GM19463 (cell line): Measurements from ENCODE around the gene TVP23C.
"Not testable (repeated sequence)": the region's sequence is repeated elsewhere in the genome, so short reads cannot be mapped to it uniquely, and the experiment has no call there.

ENCODE experiments used
- ATAC-seq: cut with Tn5 transposase; IDR thresholded peaks from one replicate; pipeline ENCODE4 v1.9.1; 2021; ENCODE audit warnings: mild to moderate bottlenecking, moderate library complexity; ENCODE audit not compliant: unreplicated experiment

Gene TVP23C

DNA sequence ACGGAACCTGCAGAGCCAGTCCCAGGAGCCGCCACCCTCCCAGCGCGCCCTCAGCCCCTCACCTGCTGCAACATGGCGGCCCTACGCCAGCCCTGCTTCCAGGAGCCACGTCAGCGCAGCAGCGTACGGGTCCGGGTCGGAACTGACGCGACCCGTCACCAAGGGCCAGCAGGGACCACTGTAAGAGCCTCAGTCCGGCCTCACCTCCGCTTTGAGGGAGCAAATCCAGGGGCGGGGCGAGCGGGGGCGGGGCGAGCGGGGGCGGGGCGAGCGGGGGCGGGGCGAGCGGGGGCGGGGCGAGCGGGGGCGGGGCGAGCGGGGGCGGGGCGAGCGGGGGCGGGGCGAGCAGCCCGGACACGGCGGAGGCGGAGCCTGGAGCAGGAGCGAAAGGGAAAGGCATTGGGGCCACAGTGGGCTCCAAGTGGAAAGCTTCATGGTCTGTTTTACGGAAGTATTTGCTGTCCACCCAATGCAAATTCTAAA is at the start of gene TVP23C:
Gene TVP23C (minus strand): TSS at position 109 of the 483 bp plus-strand sequence. CDS start 35 bp downstream, at position 74.
- peak; percentile 73 for ATAC-seq

DNA sequence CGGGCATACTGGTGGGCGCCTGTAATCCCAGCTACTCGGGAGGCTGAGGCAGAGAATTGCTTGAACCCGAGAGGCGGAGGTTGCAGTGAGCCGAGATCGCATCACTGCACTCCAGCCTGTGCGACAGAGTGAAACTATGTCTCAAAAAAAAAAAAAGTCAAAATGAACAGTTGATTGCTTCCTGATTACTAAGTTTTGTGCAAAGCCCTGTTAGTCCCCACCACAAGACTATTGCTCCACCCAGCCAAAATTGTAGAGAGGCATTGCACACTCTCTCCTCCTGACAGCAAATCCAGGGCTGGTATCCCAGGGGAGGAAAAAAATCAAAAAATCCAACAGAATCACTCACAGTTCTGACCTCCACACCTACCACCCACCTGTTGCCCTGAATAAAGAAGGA is 29.7 kb upstream of the TVP23C start:
- ATAC-seq, result not testable (repeated sequence)

DNA sequence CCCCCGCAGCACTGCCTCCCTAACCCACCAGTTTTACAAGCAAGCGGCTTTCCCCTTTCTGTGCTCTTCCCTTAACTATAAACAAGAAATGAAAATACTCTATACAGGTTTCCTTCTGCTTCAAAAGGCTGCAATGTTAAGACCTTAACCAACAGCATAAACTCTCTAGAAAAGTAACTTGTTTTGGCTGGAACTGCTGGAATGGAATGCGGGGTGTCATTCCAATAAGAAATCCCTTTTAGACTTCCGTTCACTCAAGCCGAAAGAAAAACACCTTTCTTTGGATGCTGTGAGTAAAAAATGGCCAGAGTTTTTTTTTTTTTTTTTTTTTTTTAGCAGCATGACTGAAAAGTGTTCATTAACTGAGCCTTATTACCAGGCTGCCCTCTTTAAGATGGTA is 28.7 kb upstream of the TVP23C start:
- not testable (repeated sequence) for ATAC-seq

DNA sequence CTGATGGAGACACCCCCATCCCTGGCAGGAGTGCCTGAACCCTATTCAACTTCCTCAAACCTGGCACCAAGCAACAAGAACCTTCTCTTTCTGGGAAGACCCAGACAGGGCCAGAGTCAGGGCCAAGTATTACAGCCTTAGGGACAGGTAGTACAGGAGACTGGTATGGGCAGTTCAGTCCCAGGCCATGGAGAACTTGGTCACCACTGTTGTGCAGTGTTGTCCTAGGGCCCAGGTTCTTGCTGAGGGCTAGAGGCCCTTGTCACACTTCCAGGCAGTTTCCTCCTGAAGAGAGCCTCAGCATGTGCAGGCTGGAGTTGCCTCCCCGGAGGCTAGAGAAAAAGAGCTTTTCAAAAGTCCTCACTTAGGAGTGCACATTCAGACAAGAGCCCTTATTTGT is 27.6 kb upstream of the TVP23C start:
- ATAC-seq, result not testable (repeated sequence)

DNA sequence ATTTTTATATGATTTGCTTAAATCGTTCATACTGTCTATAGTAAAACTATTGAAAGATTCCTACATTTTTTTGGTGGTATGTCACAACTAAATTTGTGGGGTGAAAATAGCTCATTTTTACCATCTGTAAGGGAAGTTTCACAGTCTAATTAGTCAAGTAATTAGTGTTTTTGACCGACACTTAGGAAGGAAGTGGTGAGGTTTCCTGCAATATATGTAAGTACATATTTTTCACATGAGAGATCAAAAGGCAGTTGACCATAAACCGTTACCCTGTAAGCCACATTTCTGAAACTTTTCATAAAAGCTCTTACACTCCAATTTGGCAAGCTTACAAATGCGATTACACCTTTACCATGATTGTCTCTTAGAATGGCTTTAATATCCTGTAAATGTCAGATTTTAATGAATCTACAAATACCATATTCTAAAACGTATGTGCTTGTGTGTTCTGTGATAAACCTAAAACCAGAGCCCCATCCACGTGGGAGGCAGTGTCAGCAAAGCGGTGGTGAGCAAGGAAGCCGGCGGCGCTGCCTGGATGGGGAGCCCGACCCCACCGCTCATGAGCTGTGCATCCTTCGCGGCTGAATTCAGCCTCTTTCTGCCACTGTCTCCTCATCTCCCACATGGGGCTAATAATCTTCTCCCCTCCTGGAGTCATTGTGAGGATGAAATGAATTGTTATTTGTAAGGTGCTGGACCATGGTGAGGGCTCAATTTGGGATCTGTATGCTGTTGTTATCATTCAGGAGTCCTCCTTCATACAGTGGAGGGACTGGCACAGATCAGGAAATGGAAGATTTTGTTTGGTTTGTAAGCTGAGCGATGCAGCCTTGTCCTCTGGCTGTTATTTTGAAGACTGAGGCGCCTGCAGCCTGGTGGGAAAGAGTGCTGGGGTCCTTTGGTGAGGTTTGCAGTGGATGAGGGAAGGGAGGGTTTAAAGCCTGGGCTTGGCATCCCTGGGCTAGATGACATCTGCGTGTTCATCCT is 26.6 kb upstream of the TVP23C start:
- ATAC-seq, result peak; percentile 81

DNA sequence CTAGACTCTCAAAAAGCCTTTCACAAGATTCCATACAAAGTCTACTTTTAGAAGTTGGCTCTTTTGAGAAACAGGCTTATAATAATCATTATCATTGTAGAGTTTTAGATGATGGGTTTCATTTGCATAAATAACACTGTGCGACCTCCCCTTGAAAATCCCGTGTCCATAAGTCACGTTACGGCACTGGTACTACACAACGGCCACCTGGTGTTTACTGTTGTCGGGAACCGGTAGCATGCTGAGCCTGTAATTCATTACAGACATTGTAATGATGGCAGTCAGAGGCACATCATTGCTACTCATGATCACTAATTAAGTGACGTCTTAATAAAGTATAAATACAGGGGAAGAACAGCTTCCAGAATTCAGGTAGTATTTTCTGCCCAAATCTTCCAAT is 24.7 kb upstream of the TVP23C start:
- not testable (repeated sequence) for ATAC-seq

DNA sequence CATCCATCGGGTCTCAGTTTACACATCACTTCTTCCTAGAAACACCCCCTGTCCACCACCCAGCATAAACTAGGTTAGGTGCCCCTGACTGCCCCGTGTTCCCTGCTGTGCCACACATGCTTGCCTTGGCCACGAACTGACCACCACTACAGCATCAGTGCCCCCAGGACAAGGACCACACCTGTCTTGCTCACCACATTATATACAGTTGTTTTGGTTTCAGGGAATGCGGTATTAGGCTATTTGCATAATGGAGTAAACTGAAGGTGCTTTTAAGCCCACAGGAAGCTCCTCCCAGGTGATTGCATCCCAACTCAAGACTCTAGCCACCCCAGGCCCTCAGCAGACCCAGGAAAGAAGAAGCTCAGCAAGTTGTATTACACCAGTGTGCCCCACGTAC is 20.0 kb upstream of the TVP23C start:
- ATAC-seq, result not testable (repeated sequence)

DNA sequence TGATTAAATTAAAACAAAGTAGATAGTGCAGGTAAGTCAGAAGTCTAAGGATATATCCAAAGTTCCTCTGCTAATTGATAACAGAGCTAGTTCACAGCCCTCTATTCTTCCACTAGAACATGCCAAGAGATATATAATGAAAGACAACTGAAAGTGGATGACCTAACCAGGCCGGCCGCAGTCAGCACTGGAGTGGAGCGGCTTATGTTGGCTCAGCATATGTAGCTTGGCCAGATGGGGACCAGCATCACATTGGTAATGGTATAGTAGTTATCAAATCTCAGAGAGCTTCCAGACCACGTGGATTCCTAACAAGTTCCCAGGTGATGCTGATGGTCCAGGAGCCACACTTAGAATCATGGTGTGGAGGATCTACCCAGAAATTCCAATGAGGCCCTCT is 18.2 kb upstream of the TVP23C start:
- ATAC-seq, result not testable (repeated sequence)

DNA sequence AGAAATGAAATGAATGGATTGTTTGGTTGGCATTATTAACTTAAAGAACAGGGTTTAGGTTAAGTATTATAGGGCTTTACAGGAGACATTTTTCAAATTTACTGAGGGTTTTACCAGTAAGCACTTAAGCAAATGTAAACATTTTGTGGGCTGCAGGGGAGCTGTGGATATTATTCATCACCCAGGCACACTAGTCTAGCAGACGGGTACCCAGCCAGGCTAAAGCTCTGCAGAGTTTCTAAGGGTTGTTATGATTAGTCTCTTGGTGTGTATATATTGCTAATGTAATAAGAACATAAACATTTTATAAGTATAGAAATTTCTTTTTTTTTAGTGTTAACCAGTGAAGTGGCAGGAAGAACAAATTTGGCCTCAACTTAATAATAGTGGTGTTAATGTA is 13.6 kb upstream of the TVP23C start:
- ATAC-seq, result not testable (repeated sequence)

DNA sequence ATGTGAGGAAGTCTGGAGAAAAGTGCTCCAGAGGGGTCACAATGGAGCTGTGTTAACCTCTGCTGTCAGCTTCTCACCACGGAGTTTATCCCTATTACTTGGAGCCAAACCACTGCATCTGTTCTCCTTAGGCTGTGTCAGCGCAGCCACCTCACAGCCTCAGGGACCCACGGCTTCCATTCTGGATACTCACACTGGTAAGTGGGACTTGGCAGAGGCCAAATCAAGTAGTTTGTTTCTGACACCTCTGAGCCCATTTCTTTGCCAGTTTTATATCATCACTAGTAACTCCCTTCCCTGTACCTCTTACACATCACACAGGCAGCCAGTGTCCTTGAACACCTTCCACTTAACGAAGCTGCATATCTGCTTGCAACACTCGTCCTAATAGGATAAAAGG is 11.4 kb upstream of the TVP23C start:
- not testable (repeated sequence) for ATAC-seq

DNA sequence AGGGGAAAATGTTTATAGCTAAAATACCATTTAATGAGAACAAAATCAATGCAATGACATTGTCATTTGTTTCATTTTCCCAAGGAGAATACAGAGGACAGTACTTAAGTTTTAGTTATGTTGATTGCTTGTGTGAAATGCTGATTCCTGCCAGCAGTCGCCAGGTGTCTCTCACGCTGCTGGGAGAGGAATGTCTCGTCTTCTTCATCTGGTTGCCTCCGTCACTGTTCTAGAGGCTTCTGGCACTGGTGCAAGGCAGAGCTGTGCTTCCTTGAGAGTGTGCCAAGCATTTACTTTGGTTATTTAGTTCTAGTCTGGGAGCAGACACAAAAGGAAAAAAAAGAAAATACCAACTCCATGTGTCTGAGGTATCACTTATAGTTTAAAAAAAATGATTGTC is 10.6 kb upstream of the TVP23C start:
- not testable (repeated sequence) for ATAC-seq

DNA sequence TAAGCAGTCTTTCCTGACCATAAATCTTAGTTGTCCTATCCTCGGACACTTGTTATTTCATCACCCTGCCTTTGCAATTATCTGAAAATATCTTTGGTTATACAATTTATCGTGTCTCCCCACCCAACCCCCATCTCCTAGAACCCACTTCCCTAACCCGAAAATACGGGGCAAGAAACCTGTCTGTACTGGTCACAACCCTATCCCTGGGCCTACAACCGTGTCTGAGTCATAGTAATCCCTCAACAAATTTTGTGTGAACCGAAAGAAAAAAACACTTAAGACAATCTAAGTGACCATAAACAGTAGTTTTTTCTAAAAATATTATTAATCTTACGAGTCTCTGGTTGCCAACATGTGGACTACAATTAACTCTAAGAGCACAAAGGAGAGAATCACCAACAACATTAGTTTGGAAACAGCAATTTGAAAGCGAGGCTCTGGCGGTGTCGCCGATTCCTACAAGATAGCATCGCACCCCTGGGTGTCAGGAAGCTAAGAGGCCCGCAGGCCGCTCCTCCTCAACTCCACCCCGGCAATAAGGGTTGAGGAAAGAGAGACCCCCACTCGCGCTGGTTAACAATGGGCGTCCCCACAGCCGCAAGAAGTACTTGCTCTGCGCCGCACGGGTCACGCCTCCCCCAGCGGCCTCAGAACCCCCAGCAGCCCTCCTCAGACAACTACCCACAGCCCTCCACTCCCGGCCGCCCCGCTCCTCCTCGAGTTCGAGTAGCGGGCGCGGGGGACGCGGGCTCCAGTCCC is 489 bp downstream of the TVP23C start:
- peak; percentile 16 for ATAC-seq

DNA sequence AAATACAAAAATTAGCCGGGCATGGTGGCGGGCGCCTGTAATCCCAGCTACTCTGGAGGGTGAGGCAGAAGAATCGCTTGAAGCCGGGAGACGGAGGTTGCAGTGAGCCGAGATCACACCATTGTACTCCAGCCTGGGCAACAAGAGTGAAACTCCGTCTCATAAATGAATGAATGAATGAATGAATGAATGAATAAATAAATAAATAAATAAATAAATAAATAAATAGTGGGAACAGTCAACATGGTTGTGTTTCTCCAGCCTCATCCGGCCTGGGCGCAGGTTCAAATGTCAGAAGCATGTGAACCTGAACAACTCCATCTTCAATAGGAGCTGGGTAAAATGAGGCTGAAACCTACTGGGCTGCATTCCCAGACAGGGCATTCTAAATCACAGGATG is 1.8 kb downstream of the TVP23C start:
- ATAC-seq, result not testable (repeated sequence)

DNA sequence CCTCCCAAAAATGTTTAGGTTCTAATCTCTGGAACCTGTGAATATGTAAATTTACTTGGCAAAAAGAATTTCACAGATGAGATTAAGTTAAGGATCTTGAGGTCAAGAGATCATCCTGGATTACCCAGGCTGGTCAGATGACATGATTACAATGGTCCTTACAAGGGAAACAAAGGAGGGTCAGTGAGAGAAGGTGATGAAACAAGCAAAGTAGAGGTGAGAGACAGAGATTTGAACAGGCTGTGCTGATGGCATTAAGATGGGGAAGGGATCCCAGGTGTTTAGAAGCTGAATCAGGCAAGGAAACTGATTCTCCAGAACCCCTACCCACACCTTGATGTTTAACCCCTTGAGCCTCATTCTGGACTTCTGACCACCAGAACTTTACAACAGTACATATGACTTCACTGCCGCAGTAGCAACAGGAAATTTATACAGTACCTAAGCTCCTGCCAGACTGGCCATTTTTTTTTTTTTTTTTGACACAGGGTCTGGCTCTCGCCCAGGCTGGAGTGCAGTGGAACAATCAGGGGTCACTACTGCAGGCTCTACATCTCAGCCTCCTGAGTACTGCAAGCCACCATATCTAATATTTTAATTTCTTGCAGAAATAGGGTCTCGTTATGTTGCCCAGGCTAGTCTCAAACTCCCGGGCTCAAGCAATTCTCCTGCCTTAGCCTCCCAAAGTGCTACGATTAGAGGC is 4.7 kb downstream of the TVP23C start:
- not testable (repeated sequence) for ATAC-seq

DNA sequence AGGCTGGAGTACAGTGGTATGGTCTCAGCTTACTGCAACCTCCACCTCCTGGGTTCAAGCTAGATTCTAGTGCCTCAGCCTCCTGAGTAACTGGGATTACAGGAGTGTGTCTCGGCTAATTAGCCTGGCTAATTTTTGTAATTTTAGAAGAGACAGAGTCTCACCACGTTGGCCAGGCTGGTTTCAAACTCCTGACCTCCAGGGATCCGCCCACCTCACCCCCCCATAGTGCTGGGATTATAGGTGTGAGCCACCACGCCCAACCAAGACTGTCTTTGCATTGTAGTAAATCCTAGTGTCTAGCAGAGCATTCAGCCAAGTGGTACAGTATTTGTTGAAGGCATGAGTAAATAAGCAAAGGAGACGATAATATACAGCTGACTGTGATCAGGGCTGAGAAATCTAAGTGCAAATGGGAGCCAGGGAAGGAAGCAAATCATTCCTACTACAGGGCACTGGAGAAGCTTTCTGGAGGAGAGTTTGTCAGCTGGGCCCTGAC is 5.9 kb downstream of the TVP23C start:
- not testable (repeated sequence) for ATAC-seq

DNA sequence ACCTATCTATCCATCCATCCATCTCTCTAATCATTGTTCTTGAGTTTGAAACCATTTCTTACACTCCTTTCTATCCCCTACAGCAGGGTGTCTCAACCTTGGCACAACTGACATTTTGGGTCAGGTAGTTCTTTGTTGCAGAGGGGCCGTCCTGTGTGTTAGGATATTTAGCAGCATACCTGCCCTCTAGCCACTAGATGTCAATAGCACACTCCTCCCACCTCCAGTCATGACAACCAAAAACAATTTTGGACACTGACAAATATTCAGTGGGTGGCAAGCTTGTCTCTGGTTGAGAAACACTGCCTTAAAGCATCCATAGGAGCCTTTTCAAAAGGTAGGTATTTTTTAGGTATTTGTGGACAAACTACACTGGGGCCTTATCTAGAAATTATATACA is 10.4 kb downstream of the TVP23C start:
- ATAC-seq, result not testable (repeated sequence)

DNA sequence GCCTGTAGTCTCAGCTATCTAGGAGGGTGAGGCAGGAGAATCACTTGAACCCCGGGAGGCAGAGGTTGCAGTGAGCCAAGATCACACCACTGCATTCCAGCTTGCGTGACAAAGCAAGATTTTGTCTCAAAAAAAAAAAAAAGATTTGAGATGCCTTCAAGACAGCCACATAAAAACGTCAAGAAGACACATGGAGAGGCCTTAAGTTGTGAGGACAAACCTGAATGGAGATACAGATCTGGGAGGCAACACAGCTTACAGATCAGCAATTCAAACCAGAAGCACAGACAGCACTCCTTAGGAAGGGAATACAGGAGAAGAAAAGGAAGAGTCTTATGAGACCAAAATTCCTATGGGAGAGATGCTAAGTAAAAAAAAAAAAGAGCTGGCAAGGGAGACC is 13.7 kb downstream of the TVP23C start:
- ATAC-seq, result not testable (repeated sequence)

DNA sequence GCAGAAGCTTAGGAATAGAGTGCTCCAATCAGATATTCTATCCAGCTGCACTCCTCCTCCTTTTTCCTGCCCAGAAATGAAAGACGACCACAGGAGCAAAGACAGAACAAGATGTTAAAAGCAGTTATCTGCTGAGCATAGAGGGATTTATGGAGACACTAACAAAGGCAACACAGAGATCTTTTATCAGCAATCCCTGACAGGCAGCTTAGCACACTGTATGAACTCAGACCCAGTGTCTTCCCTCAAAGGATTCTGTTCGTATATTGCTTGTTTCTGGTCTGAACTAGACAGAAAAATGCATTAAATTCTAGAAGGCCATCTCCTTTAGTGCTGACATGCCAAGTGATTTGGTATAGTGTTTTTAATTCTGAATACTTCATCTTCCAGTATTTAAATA is 16.7 kb downstream of the TVP23C start:
- not testable (repeated sequence) for ATAC-seq

DNA sequence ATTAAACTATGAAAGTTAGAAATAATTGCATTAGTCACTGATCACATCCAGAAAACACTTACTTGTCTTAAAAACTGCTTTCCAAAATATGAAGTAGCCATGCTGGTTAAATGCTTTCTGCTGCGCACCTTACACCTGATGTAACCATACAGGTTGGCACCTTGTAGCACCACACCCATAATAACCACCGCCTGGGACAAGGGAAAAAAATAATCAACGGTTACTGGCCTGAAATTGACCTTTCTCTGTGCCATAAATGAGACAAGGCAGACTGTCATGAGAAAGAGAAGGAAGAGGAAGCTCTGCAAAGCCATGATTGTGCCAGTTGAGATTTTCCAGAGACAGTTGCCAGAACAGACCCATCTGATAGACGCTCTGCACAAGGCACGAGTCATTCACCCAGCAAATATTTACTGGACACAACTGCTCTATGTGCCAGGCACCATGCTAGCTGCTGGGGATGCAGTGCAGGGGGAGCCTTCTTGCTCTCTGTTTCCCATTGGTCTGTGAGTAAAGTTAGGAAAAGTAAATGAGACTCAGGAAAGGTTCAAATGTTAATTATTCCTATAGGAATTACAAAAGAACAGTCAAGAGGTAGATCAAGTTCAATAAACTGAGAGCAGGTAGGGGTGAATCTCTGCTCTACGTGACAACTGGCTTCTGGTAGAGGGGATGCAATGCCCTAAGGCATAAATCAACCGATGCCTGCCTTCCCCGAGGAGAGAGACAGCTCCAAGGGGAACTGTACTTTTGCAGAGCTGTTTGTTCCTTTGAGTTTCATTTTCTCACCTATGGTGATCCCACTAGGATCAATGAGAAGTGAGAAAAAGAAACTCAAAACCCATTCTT is 22.7 kb downstream of the TVP23C start:
- ATAC-seq, result not testable (repeated sequence)

DNA sequence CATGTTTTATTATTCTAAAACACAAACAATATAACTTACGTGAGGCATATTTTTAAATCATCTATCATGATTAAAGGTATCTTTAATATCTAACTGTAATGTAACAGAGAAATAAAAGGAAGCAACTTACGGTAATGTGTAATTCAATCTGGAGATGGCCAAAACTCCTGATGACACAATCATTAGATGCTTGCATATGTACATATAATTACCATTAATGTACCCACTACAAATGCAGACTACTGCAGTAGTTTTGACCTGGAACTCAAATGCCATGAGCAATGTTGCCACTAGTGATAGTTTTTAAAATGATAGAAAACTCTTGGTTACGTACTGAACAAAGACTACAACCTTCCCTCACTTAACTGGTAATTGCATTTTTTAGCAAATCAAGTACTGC is 30.2 kb downstream of the TVP23C start:
- not testable (repeated sequence) for ATAC-seq
